Osteocyte (in vitro differentiated cells): ENCODE data around the gene KCNQ4. TPM values are rescaled to one million over a fixed set of nuclear protein-coding genes. Genes with fewer than 3 reads are reported as not detected.
A peak's percentile ranks its signal among the peaks of the same experiment; 100 is the strongest.

ENCODE experiments used
- DNase-seq: peaks from one replicate; pipeline ENCODE4 v3.0.0; 2021; ENCODE audit warnings: mixed read lengths; ENCODE audit not compliant: unreplicated experiment; ENCODE audit errors: extremely low spot score
- H3K27ac Mint-ChIP-seq: one replicate; pipeline ENCODE4 v1.8.0; 2021; ENCODE audit warnings: mild to moderate bottlenecking, mixed read lengths; ENCODE audit not compliant: unreplicated experiment
- H3K27me3 Mint-ChIP-seq: one replicate; pipeline ENCODE4 v1.8.0; 2021; ENCODE audit warnings: mixed read lengths; ENCODE audit not compliant: unreplicated experiment
- H3K36me3 Mint-ChIP-seq: one replicate; pipeline ENCODE4 v1.8.0; 2021; ENCODE audit warnings: mixed read lengths; ENCODE audit not compliant: unreplicated experiment
- H3K4me1 Mint-ChIP-seq: one replicate; pipeline ENCODE4 v1.8.0; 2021; ENCODE audit warnings: mixed read lengths; ENCODE audit not compliant: unreplicated experiment
- H3K4me3 Mint-ChIP-seq: one replicate; pipeline ENCODE4 v1.8.0; 2021; ENCODE audit warnings: mild to moderate bottlenecking, moderate library complexity, mixed read lengths; ENCODE audit not compliant: unreplicated experiment
- H3K9me3 Mint-ChIP-seq: one replicate; pipeline ENCODE4 v1.8.0; 2021; ENCODE audit warnings: mixed read lengths; ENCODE audit not compliant: unreplicated experiment
- total RNA-seq: library from RNA; stranded (reverse); gene quantifications from 2 replicates; pipeline ENCODE4 v1.2.1, GENCODE V29; 2021
- TF ChIP-seq, protein P1 (sequence below): fragments of 200-600 bp; sonication (generic); IDR thresholded peaks from 2 replicates; pipeline ENCODE4 v1.5.0; 2021; ENCODE audit warnings: antibody characterized with exemption, mild to moderate bottlenecking, moderate library complexity

The KCNQ4 gene
- total RNA-seq, 1 donor from 2014 or later: 0.51 TPM

DNA sequence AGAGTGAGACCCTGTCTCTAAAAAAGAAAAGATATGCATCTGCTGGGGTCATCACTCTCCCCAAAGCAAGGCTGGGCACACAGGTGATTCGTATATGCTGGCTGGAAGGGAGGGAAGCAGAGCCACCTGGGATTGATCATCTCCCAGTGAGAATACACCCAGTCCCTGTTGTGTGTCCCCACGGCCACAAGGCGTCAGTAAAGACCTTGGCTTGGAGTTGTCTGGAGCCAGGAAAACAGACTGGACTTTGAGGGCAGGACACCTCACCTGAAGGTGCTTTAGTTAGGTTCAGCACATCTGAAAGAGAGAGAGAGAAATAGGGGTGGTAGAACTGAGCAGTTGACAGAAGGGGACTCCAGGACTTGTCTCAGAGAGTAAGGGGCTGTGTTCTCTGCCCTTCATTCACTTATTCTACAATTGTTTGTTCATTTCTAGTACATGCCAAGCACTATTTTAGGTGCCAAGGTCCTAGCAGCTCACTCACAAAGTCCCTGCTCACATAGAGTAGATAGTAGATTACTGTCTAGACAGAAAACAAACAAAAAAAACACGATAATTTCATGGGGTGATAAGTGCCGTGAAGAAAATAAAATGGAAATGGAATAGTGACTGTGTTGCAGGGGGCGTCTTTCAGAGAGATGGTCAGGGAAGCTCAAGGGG is 65.1 kb downstream of the KCNQ4 start:
- no peaks in the 10 kb centered on the region for H3K27me3 Mint-ChIP-seq
- TF ChIP-seq, protein P1, sequence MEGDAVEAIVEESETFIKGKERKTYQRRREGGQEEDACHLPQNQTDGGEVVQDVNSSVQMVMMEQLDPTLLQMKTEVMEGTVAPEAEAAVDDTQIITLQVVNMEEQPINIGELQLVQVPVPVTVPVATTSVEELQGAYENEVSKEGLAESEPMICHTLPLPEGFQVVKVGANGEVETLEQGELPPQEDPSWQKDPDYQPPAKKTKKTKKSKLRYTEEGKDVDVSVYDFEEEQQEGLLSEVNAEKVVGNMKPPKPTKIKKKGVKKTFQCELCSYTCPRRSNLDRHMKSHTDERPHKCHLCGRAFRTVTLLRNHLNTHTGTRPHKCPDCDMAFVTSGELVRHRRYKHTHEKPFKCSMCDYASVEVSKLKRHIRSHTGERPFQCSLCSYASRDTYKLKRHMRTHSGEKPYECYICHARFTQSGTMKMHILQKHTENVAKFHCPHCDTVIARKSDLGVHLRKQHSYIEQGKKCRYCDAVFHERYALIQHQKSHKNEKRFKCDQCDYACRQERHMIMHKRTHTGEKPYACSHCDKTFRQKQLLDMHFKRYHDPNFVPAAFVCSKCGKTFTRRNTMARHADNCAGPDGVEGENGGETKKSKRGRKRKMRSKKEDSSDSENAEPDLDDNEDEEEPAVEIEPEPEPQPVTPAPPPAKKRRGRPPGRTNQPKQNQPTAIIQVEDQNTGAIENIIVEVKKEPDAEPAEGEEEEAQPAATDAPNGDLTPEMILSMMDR: peak; percentile 97

DNA sequence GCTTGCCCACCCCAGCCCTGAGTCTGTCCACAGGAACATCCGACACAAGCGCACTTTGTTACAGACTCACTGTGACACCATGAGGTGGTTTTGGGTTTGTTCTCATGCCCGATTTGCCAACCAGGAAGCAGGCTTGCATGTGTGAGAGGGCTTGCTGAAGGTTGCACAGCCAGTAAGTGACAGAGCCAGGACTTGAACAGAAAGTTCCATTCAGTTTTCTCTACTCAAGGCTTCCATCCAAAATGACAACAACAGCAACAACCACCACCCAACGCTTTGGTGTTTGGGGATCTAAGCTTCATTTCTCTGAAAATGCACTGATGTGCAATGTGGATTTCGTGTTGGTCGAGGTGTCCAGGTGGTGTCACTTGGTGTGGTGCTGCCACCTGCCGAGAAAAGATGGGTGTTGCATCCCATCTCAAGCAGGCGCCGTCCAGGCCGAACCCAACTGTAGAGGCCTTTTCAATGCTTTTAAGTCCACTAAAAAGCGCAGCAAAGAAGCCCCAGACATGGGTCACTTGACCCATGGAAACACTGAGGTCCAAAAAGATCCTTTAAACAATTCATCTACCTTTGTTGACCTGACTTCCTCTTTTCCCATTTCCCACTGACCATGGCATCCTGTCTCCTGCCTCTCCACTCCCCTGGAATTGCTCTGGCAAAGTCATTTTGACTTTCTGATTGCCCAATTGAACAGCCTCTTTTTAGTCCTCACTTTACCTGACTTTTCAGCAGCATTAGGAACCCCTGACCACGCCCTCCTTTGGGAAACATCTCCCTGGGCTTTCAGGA is 66.4 kb downstream of the KCNQ4 start:
- no peak overlapping the region for H3K4me3 Mint-ChIP-seq
- no peak overlapping the region for H3K27ac Mint-ChIP-seq

More for the DNA sequence above, 65.1 kb downstream of the KCNQ4 start:
- Mint-ChIP-seq H3K4me3 (no peak overlapping the region), H3K36me3 (no peaks in the 10 kb centered on the region), H3K9me3 (no peaks in the 10 kb centered on the region), H3K4me1 (peaks cover 3% of the 10 kb centered on the region), H3K27ac (no peak overlapping the region)
- no peak for DNase-seq

DNA sequence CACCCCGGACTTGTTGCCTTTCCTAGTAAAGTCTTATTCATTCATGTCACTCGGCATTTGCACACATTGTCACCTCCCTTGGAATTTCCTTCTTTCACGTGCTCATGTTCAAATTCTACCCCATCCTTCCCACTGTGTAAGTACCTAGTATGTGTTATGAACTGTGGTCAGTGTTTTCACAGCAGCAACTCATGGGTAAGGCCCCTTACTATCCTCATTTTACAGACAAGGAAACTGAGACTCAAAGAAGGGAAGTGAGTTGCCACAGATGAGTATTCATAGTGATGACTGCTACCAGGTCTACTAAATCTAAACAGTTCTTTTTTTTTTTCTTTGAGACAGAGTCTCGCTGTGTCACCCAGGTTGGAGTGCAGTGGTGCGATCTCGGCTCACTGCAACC is 68.1 kb downstream of the KCNQ4 start:
- Mint-ChIP-seq H3K27ac (no peak overlapping the region), H3K4me1 (peaks cover 3% of the 10 kb centered on the region), H3K4me3 (no peak overlapping the region), H3K27me3 (no peaks in the 10 kb centered on the region), H3K9me3 (no peaks in the 10 kb centered on the region), H3K36me3 (no peaks in the 10 kb centered on the region)
- TF ChIP-seq, protein P1: no peak
- no peak for DNase-seq

More for the DNA sequence above, 66.4 kb downstream of the KCNQ4 start:
- H3K9me3 Mint-ChIP-seq: no peaks in the 10 kb centered on the region
- H3K36me3 Mint-ChIP-seq: no peaks in the 10 kb centered on the region
- TF ChIP-seq, protein P1: peak; percentile 91
- peaks cover 3% of the 10 kb centered on the region for H3K4me1 Mint-ChIP-seq
- DNase-seq: peak; percentile 89
- H3K27me3 Mint-ChIP-seq: no peaks in the 10 kb centered on the region

DNA sequence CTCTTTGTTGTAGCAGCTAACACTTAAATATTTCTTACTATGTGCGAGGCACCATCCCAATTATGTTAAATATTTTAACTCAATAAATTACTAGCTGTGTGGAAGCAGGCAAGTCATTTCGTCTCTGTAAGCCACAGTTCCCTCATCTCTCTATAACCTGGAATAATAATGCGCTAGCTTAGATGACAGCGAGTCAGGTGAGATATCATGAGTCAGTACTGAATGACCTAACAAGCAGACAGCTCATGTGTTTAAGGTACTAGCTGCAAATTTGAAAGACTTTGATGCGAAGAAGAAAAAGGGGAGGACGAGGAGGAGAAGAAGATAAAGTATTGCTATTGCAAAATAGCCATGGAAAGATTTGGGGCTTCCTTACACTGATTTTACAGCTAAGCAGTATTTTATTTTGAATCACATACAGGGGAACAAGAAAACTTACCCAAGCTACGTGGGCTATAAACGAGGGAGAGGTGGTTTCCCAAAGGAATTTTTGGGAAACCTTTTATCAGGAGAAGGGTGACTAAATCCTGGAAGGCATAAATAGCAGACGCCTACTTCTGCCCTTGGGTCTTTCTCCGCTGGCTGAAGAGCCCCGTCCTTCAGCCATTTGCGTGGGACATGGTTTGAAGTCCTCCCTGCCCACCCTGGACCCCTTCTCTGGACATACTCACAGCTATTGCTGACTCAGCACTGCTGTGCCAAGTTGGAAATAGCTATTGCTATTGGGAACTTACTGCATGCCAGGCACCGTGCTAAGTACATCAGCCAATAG is 69.7 kb downstream of the KCNQ4 start:
- TF ChIP-seq, protein P1: no peak
- H3K27me3 Mint-ChIP-seq: no peaks in the 10 kb centered on the region
- no peak overlapping the region for H3K27ac Mint-ChIP-seq
- no peak overlapping the region for H3K4me3 Mint-ChIP-seq
- H3K4me1 Mint-ChIP-seq: peaks cover 3% of the 10 kb centered on the region
- no peak for DNase-seq
- no peaks in the 10 kb centered on the region for H3K9me3 Mint-ChIP-seq
- no peaks in the 10 kb centered on the region for H3K36me3 Mint-ChIP-seq

DNA sequence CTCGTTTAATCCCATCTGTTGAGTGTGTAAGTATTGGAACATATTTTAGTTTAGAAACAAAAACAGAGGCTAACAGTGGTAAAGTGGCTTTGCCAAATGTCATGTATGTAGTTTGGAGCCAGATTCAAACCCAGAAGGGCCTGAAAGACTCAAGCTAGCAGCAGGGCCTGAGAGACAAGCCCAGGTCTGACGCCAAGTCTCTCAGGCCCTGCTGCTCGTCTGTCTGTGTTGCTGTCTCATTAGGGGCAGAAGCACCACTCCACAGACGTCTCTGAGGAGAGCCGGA is 70.2 kb downstream of the KCNQ4 start:
- H3K27me3 Mint-ChIP-seq: no peaks in the 10 kb centered on the region
- no peaks in the 10 kb centered on the region for H3K36me3 Mint-ChIP-seq
- no peak overlapping the region for H3K4me3 Mint-ChIP-seq
- no peaks in the 10 kb centered on the region for H3K9me3 Mint-ChIP-seq
- no peak overlapping the region for H3K27ac Mint-ChIP-seq
- DNase-seq: no peak
- H3K4me1 Mint-ChIP-seq: peaks cover 2% of the 10 kb centered on the region
- TF ChIP-seq, protein P1: no peak
